HG03066 (cell line): Measurements from ENCODE around the gene ANXA4.
"Not testable (repeated sequence)": the region's sequence is repeated elsewhere in the genome, so short reads cannot be mapped to it uniquely, and the experiment has no call there.

Source experiments
- ATAC-seq: cut with Tn5 transposase; IDR thresholded peaks from one replicate; pipeline ENCODE4 v1.9.1; 2021; ENCODE audit warnings: low read depth; ENCODE audit not compliant: unreplicated experiment

Gene ANXA4

DNA sequence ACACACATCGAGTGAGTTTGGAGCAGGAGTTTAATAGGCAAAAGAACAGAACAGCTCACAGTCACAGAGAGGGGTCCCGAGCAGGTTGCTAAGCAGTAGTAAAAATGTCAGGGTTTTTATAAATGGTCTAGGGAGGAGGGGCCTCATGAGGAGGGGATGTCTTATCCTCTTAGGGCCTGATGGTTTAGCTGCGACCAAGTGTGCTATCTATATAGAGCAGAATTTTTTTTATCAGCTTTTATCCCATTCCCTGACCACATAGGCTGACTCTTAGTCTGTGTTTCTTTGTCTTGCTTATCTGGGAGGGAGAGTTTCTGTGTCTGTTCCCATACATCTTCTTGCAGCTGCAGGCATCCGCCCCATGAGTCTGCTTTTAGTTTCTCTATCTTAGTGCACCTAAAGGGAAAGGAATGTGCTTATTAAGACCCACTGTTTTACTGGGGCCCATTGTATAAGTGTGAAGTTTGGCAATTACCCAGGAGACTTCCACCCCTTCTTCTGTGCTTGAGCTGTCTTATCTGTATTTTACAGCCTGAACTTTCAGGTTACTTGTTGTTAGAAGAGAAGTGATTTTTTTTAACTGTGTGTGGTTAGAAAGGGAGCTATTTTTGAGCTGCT, 57.1 kb downstream of the ANXA4 start:
- peak; percentile 42 for ATAC-seq

DNA sequence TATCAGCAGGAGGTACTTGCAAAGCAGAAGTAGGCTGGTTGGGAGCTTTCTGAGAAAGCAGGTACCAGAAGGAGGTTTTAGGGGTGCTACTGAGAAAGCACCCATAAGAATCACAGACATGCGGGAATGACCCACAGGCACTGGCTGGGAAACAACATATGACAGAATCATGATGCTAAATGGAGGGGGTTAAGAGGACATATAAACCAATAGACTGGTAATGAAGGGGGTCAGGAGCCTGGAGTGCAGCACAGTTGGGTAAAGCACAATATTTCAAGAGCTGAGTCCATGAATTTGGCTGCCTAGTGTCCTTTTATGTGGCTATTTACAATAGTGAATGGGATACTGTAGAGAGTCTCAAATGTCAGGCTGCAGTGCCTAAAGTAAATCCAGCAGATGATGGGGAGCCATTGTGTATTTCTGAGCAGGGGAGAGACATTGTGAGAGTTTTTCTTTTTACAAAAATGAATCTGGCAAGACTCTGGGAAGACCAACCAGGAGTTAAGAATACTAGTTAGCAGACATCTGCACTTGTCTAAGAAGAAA, 59.9 kb downstream of the ANXA4 start:
- ATAC-seq = no peak

DNA sequence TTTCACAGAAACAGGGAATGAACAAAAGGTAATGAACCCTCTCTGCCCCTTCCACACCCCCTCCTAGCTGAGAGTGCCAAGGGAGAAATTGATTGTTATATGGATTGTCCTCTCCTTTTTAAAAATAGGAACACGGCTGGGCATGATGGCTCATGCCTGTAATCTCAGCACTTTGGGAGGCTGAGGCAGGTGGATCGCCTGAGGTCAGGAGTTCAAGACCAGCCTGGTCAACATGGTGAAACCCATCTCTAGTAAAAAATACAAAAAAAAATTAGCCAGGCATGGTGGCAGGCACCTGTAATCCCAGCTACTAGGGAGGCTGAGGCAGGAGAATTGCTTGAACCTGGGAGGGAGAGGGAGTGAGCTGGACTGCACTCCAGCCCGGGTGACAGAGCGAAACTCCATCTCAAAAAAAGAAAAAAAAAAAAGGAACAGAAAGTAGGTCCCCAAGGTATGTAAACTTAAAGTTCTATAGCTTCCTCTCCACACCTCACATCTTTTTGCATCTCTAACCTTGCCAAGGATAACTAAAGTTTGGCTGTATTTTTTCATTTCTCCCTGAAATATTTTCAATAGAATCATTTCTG, 60.9 kb downstream of the ANXA4 start:
- peak; percentile 69 for ATAC-seq

DNA sequence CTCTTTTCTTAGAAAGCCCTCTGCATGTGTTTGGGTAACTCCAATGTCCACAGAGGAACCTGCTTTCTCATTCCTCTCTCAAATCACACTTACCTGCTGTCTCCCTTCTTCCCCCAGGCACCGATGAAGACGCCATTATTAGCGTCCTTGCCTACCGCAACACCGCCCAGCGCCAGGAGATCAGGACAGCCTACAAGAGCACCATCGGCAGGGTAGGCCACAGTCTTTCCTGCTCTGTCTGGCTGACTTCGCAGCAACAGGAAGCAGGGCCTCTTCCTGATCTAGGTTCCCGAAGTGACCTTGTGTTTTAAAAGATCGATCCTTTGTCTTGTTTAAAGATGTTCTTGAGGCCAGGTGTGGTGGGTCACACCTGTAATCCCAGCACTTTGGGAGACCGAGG, 62.5 kb downstream of the ANXA4 start:
- ATAC-seq = no peak

DNA sequence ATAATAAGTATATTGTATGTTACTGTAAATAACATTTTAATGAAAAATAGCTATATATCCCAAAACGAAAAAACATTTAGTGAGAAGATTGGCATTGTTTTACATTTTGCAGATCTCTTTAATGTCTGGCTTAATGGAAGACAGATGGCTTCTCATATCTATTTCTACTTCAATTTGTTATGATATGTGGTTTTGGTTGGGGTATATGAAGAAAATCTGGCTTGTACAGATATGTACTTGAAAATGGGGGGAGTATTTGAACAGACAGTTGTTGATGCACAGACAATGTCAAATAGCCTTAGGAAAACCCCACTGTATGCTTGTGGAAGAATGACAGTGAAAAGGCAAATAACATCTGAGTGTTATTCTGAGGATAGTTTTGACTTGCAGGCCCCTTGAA, 64.0 kb downstream of the ANXA4 start:
- no peak for ATAC-seq

DNA sequence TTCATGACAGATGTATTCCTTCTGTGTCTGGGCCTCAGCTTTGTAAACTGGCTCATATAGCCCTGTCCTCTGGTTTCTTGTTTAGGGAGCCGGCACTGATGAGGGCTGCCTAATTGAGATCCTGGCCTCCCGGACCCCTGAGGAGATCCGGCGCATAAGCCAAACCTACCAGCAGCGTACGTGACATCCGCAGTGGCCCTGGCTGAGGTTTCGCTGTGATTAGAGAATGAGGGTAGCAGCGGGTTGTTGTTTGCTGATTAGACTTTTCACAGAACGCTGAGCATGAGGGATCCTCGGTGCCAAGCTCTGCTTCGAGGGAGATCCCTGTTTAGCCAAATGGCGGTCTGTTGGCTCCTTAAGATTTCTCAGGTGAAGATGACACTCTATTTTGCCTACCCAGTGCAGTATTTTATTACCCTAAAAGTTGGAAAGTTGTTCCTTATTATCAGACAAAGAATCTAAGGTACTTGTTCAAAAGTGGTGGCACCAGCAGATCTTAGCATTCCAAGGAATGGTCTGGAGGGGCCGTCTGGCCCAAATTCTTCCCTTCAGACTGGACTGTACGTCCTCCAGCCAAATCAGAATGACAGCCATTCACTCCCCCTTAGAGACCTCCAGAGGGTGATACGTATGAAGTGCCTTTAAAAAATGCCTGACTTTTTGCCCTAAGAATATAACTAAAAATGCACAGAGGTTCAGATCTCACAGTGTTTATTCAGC, 66.0 kb downstream of the ANXA4 start:
- ATAC-seq = no peak

DNA sequence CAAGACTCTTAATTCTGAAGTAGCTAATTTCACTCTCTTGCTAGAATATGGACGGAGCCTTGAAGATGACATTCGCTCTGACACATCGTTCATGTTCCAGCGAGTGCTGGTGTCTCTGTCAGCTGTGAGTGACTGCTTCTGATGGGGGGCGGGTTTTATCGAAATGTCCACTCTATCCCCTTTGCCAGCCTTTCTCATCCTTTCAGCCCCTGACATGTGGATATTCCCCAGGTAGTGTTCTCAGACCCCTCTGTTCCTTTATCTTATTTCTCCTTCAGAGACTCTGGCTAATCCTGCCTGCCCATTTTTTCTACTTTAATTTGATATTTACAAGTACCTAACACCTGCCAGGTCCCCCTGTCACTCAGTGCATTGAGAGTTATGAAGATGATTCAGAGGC, 68.6 kb downstream of the ANXA4 start:
- no peak for ATAC-seq

DNA sequence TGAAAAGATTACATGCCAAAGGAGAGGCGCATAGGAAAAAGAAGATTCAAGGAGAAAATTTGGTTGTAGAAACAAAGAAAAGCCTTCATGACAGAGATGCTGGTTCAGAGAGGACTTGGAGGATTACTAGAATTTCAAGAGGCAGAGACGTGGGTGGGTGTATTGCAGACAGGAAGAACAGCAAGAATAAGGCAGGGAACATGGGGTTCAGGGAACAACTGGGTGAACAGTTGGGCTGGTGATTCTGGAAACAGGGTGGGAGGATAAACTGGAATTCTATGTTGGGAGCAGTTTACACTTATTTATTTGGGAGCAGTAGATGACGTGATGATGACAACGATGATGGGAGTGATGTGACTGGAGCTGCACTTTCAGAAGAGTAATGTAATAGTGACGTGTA, 69.1 kb downstream of the ANXA4 start:
- no peak for ATAC-seq

DNA sequence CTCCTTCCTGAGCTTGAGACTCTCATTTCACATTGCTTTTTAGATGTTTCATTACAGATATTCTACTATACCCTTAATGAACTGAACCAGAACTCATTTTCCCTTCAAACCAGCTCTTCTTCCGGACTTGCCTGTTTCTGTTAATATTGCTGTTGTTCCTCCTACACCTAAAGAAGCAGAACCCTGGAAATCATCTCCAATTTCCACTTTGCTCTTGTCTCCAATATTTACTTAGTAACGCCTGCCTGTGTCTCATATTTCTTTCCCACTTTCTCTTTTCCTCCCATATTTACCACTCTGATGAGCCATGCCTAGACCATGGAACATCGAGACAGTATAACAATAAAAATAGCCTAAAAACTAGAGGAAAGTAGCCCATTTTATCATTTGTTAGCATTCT, 69.7 kb downstream of the ANXA4 start:
- ATAC-seq = no peak

DNA sequence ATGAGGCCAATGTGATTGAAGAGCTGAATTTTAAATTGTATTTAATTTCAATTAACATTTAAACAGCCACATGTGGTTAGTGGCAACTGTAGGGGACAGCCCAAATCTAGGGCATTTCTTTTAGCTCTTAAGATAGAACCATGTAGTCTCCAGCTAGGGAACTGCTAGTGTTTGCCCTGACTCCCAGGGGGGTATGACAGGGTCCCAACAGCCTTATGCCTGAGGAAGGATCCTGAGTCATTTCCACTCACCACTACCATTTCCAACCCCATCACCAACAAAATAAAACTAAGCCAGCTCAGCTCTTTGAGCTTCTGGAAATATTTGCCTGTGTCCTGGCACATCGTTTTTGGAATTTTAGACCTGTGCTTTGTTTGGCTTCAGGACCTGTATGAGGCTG, 73.8 kb downstream of the ANXA4 start:
- ATAC-seq = no peak

DNA sequence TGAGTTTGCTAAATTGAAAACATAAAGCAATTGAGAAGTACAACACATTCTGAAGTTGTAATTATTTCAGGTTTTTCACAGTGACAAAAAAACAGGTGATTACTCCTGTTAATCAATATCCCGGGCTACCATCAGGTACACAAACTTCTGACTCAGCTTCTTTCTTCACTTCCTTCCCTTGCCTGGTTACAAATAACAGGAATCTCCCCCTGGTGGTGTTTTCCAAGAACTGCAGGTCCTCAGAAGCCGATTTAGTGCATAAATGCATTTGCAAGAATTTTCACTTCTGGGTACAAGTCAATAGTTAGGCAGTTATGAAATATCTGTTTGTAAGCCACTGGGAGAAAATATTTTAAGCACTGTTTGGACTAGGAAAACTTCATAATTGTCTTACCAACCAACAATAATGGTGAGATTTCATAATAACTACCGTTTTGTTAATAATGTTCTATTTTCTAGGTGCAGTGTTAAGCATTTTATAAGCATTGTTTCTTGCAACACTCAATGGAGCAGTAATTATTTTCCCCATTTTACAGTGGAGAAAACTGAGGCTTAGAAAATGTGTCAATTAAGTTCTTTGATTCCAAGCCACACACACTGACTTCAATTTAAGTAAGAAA, 75.1 kb downstream of the ANXA4 start:
- peak; percentile 70 for ATAC-seq

DNA sequence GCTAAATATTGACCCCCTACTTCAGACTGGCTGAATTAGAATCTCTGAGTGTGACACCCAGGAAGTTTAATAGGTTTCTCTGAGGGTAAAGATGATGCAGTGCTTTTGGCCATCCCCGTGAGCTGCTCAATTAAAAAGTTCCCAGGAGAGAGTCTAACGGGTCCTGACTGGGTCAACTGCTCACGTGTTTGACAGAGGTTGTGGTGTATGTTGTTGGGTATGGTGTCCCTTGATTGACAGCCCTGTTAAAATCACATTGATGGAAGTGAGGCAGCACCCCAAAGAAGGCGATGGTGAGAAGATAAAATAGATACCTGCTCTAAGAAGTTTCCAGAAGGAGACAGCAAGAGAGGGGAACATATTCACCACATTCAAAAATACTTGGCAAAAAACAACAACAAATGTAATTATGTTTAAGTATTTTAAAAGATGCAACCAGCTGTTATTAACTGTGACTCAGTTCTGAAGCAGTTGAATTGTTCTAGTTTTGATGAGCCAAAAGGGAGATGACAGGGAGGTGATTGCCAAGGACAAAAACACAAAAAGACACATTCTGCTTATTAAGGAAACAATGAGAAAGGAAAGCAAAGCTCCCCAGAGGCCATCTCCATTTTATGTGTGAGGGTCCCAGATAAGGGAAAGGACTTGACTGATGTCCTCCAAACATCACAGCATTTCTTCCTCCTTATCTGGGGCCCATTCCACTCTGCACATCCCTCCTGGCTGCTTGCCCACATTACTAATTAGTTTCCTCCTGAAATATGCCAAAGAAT, 76.0 kb downstream of the ANXA4 start:
- ATAC-seq = no peak

DNA sequence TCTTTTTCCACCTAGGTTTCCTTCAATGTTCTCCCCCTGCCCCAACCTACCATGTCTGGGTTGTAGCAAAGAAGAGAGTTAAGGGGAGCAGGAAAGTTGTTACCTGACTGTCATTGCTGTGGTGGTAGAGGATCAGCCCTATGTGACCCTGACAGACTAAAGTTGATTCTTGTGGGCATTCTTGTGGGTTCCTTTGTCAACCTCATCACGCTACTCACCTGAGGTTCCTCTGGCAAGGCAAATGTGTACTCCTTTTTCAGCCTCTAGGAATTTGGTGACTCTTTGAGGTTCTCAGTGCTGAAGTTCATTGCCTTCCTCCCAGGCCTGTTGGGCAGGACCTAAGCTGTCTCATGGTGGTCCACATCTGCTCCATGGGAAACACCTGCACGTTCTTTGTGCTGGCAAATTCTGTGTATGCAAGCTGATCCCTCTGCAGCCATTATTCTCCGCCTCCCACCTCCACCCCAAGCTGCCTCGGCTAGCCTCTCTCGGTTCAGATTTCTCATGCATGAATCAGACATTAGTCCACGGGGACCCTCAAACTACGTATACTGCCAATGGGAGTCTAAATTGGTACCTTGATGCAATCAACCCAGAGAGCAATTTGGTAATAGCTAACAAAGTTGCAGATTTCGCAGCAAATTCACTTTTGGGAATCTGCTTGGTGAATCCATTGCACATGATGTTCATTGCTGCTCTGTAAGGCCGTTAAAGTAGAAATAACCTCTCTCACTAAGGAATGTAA, 86.0 kb downstream of the ANXA4 start:
- ATAC-seq = no peak

DNA sequence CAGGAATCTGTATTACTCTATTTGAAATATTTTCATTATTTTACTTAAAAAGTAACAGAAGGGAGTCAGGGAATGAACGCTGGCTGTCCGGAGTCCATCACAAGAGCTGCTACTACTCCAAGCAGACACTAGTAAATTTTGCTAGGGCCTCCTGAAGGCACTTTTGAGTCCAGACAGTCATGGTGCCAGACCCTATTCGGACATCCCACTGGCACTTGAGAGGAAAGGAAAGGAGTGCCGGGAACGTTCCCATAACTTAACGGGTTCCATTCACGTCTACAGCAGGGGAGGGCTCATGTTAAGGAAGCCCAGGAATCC, 87.0 kb downstream of the ANXA4 start:
- peak; percentile 12 for ATAC-seq

DNA sequence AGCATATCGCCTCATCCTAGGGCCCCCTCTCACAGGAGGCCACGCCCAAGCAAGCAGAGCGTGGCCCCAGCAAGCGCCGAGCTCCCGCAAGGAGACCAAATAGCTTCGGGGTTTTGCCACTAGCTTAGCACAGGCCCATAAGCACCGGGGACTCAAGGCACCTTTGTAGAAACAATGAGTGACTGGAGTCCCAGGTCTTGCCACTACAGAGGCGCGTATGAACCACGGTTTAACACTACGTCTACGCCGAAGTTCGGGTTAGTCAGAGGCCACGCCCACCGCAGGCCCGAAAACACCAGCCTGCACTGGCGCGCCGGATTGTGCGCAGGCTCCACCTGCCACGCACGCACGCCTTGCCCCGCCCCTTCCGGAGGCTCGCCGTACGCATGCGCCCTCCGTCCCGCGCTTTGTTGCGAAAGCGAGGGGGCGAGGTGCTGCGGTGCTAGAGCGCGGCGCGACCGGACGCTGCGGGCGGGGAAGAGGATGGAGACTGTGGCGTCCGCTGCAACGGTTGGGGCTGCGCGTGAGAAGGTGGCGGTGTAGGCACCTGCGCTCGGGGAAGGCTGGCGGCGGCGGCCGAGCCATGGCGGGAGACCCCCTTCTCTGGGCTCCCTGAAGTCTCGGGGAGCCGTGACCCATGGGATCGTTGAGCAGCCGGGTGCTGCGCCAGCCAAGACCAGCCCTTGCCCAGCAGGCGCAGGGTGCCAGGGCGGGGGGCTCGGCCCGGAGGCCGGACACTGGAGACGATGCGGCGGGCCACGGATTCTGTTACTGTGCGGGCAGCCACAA, 87.5 kb downstream of the ANXA4 start, which contains the start of gene GMCL1:
TSS of gene GMCL1 (plus strand) at position 405 of the 789 bp plus-strand sequence. CDS start at position 638, 233 bp downstream.
- ATAC-seq = peak; percentile 89

DNA sequence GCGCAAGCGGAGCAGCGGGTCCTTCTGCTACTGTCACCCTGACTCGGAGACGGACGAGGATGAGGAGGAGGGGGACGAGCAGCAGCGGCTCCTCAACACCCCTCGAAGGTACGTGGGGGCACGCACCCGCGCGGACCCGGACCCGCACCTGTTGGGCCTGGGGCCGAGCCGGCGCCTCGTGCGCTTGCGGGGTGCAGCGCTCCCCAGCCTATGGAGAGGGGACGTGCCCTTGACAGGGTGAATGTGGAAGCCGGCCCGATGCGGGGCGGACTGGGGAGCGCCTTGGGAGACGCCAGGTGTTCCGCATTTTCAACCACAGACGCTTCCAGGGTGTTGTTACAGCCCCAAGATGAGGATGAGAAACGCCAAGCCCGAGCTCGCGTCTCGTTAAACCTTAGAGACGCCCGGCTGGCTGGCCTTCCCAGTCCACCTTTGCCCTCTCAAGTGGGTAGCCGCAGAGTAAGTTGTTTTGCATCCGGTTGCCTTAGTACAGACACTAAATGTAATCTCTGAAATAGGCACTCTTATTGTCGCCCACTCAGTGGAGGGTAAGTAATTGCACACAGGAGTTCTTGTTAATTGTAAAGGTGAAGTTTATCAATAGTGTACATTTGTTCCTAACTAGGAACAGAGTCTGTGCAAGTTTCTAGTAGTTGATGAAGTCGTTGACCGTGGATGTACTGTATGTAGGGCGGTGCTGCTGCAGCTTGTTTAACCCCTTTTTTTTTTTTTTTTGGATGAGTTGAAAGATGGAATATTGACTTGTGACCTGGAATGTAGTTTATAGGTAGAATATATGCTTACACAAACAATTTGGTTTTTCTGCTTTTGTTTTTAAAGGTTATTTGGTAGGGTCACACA, 88.3 kb downstream of the ANXA4 start:
- peak; percentile 25 for ATAC-seq

DNA sequence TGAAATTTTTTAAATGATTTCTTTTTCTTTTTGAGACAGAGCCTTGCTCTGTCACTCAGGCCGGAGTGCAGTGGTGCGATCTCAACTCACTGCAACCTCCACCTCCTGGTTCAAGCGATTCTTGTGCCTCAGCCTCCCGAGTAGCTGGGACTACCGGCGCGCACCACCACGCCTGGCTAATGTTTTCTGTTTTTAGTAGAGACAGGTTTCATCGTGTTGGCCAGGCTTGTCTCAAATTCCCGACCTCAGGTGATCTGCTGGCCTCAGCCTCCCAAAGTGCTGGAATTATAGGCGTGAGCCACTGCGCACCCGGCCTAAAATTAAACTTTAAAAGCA, 88.9 kb downstream of the ANXA4 start:
- not testable (repeated sequence) for ATAC-seq

DNA sequence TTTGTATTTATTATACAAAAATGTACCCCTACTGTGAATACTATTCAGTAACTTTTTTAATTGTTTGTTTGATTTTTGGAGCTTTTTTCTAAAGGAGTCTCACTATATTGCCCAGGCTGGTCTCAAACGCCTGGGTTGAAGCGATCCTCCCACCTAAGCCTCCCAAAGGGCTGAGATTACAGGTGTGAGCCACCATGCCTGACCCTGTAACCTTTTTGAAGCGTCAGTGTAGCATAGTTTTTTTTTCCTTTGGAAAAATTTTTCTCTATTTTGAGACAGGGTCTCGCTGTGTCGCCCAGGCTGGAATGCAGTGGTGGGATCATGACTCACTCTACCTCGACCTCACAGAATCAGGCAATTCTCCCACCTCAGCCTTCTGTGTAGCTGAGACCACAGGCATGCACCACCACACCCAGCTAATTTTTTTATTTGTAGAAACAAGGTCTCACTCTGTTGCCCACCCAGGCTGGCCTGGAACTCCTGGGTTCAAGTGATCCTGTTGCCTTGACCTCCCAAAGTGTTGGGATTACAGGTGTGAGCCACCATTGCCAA, 89.5 kb downstream of the ANXA4 start:
- no peak for ATAC-seq
